ENCODE results near the gene TENM3.

Gene TENM3

GRCh38 chr4:182840108-182840507 lies 596.9 kb downstream of the TENM3 start:
- in situ Hi-C loops (cut with HindIII; ENCODE audit: low pct_ligation_motif_present, low pct_unique_long_range_greater_than_20kb, low sequenced_read_pairs) = no loop called here
- DNase-seq = no peak

- in situ Hi-C loops (cut with HindIII; ENCODE audit: low pct_ligation_motif_present, low pct_unique_long_range_greater_than_20kb, low sequenced_read_pairs) = no loop called here
These were observed 599.0 kb downstream of the TENM3 start for GRCh38 chr4:182842104-182842600.

GRCh38 chr4:182842759-182843390 lies 599.7 kb downstream of the TENM3 start:
- in situ Hi-C loops (cut with HindIII; ENCODE audit: low pct_ligation_motif_present, low pct_unique_long_range_greater_than_20kb, low sequenced_read_pairs) = no loop called here
- no peak for DNase-seq

More at GRCh38 chr4:182842104-182842600, 599.0 kb downstream of the TENM3 start:
- no peak for DNase-seq

GRCh38 chr4:182843808-182844325 lies 600.7 kb downstream of the TENM3 start:
- in situ Hi-C loops (cut with HindIII; ENCODE audit: low pct_ligation_motif_present, low pct_unique_long_range_greater_than_20kb, low sequenced_read_pairs) = no loop called here
- no peak for DNase-seq

GRCh38 chr4:182845618-182846017 lies 602.4 kb downstream of the TENM3 start:
- in situ Hi-C loops (cut with HindIII; ENCODE audit: low pct_ligation_motif_present, low pct_unique_long_range_greater_than_20kb, low sequenced_read_pairs) = no loop called here
- DNase-seq = no peak

GRCh38 chr4:182846036-182846435 lies 602.8 kb downstream of the TENM3 start:
- DNase-seq = no peak
- in situ Hi-C loops (cut with HindIII; ENCODE audit: low pct_ligation_motif_present, low pct_unique_long_range_greater_than_20kb, low sequenced_read_pairs) = no loop called here

- no peak for DNase-seq
- in situ Hi-C loops (cut with HindIII; ENCODE audit: low pct_ligation_motif_present, low pct_unique_long_range_greater_than_20kb, low sequenced_read_pairs) = no loop called here
These were observed 604.6 kb downstream of the TENM3 start for GRCh38 chr4:182847576-182848450.

GRCh38 chr4:182848685-182849084 lies 605.5 kb downstream of the TENM3 start:
- in situ Hi-C loops (cut with HindIII; ENCODE audit: low pct_ligation_motif_present, low pct_unique_long_range_greater_than_20kb, low sequenced_read_pairs) = no loop called here
- DNase-seq = no peak
